Gastroesophageal sphincter (tissue), 4 donors: ENCODE results near the gene CD9. TPM values are rescaled to one million over a fixed set of nuclear protein-coding genes. Genes with fewer than 3 reads are reported as not detected.

Source experiments
- ATAC-seq: fragments of 150-250 bp; one replicate; pipeline ENCODE4 v1.9.1; 2016; ENCODE audit warnings: mild to moderate bottlenecking, moderate library complexity
- H3K27ac ChIP-seq, 4 donors: fragments of 200-600 bp; sonication (generic) in 3 of 4; 1 replicate in 3 of 4; 2 replicates in 1 of 4; pipeline ENCODE4 v1.5.1; 2016 to 2019
- H3K27me3 ChIP-seq: fragments of 200-600 bp; sonication (generic); one replicate; pipeline ENCODE4 v1.5.1; 2019
- H3K36me3 ChIP-seq, 2 donors: fragments of 200-600 bp; sonication (generic); one replicate each; pipeline ENCODE4 v1.5.1; 2019; ENCODE audit warnings: control low read depth in 1 of 2
- H3K4me1 ChIP-seq, 3 donors: fragments of 200-600 bp; sonication (generic); 1 replicate in 2 of 3; 2 replicates in 1 of 3; pipeline ENCODE4 v1.5.1; 2016 to 2019; ENCODE audit warnings: control low read depth in 2 of 3
- H3K4me3 ChIP-seq, 2 donors: fragments of 200-600 bp; sonication (generic); one replicate each; pipeline ENCODE4 v1.5.1; 2019; ENCODE audit warnings: mild to moderate bottlenecking in 1 of 2, moderate library complexity in 1 of 2
- H3K9me3 ChIP-seq, 3 donors: fragments of 200-600 bp; sonication (generic); one replicate each; pipeline ENCODE4 v1.5.1; 2017 to 2019; ENCODE audit warnings: control low read depth in 2 of 3
- CTCF ChIP-seq, 4 experiments: fragments of 200-600 bp in 2 of 4; fragments of 450-650 bp in 2 of 4; sonication (generic) in 1 of 4; IDR thresholded peaks; one replicate each; pipeline ENCODE4 v1.5.1; 2017 to 2019; ENCODE audit warnings: antibody characterized with exemption in 4 of 4, mild to moderate bottlenecking in 2 of 4, moderate library complexity in 2 of 4
- EP300 ChIP-seq: sonication (generic); formaldehyde crosslinking; IDR thresholded peaks from one replicate; pipeline ENCODE4 v1.6.1; 2017; ENCODE audit warnings: antibody characterized with exemption, mild to moderate bottlenecking
- POLR2A ChIP-seq, 2 donors: fragments of 450-650 bp; IDR thresholded peaks; one replicate each; pipeline ENCODE4 v1.6.1; 2017; ENCODE audit warnings: antibody characterized with exemption in 2 of 2, mild to moderate bottlenecking in 2 of 2, moderate library complexity in 1 of 2
- POLR2AphosphoS5 ChIP-seq: sonication (generic); formaldehyde crosslinking; IDR thresholded peaks from one replicate; pipeline ENCODE4 v1.6.1; 2017; ENCODE audit warnings: antibody characterized with exemption
- WGBS, 2 donors: methylation state at CpG; one replicate each; pipeline ENCODE4 v1.1.5; 2018; ENCODE audit warnings: low coverage in 1 of 2; 5-methylcytosine and 5-hydroxymethylcytosine counted together
- total RNA-seq, 4 donors: library from RNA; depleted of rRNA; stranded (reverse); fragments of >200 nt; gene quantifications; one replicate each; pipeline ENCODE4 v1.1.0, GENCODE V29; 2016

Gene CD9
- total RNA-seq, 4 donors from 2014 or later = 379 to 558 (median 468) TPM

- H3K9me3 ChIP-seq = no peaks in the 10 kb centered on the region
- peaks cover 3 to 100% (median 75%) of the 10 kb centered on the region in 3 donors for H3K4me1 ChIP-seq
- TF ChIP-seq EP300 (no peak), POLR2A (IDR thresholded peaks at IDR 0.05) (no peak), POLR2AphosphoS5 (peak; percentile 5), CTCF (IDR thresholded peaks at IDR 0.05) (no peak)
- WGBS, 2 donors = 24 to 30% methylated on average over 6 to 12 of the region's 14 CpGs
- peak overlapping the region; percentile 89 to 100 (median 98) for H3K27ac ChIP-seq
- no peak overlapping the region for H3K4me3 ChIP-seq
- ATAC-seq = no peak
- H3K27me3 ChIP-seq = no peaks in the 10 kb centered on the region
- H3K36me3 ChIP-seq = peaks cover 0 to 29% of the 10 kb centered on the region in 2 donors
Measured at GRCh38 chr12:6211421-6211869, 11.2 kb downstream of the CD9 start.

- Histone ChIP-seq H3K4me3 (no peak overlapping the region), H3K4me1 (peaks cover 6 to 100% (median 73%) of the 10 kb centered on the region in 3 donors), H3K36me3 (peaks cover 0 to 29% of the 10 kb centered on the region in 2 donors), H3K27ac (peak overlapping the region; percentile 89 to 100 (median 98)), H3K9me3 (no peaks in the 10 kb centered on the region), H3K27me3 (no peaks in the 10 kb centered on the region)
- TF ChIP-seq CTCF (IDR thresholded peaks at IDR 0.05) = no peak
- TF ChIP-seq POLR2A (IDR thresholded peaks at IDR 0.05) = no peak
- no peak for TF ChIP-seq POLR2AphosphoS5
- TF ChIP-seq EP300 = no peak
- WGBS, 2 donors = 0 to 40% methylated on average over 1 of the region's 7 CpGs
- ATAC-seq = no peak
Measured at GRCh38 chr12:6212086-6212485, 11.9 kb downstream of the CD9 start.

GRCh38 chr12:6213969-6214368 lies 13.8 kb downstream of the CD9 start:
- WGBS, 2 donors = 72% methylated on average over 5 of the region's 6 CpGs; no CpG with 5 or more reads in 1 of the 2 donors
- no peak for ATAC-seq
- Histone ChIP-seq H3K4me3 (no peak overlapping the region), H3K27me3 (no peaks in the 10 kb centered on the region), H3K9me3 (no peaks in the 10 kb centered on the region), H3K27ac (peak overlapping the region; percentile 89 to 100 (median 98)), H3K4me1 (peaks cover 6 to 100% (median 66%) of the 10 kb centered on the region in 3 donors), H3K36me3 (peaks cover 0 to 24% of the 10 kb centered on the region in 2 donors)
- TF ChIP-seq POLR2A (IDR thresholded peaks at IDR 0.05) (no peak), POLR2AphosphoS5 (no peak), CTCF (IDR thresholded peaks at IDR 0.05) (no peak), EP300 (no peak)

- H3K4me3 ChIP-seq = no peak overlapping the region
- peaks cover 6 to 100% (median 67%) of the 10 kb centered on the region in 3 donors for H3K4me1 ChIP-seq
- TF ChIP-seq POLR2AphosphoS5 = no peak
- no peak for TF ChIP-seq POLR2A (IDR thresholded peaks at IDR 0.05)
- no peak for TF ChIP-seq EP300
- no peak for TF ChIP-seq CTCF (IDR thresholded peaks at IDR 0.05)
- peaks cover 0 to 21% of the 10 kb centered on the region in 2 donors for H3K36me3 ChIP-seq
- no peaks in the 10 kb centered on the region for H3K27me3 ChIP-seq
- no peak for ATAC-seq
- 33 to 45% methylated on average over 3 to 4 of the region's 7 CpGs for WGBS, 2 donors
- no peaks in the 10 kb centered on the region for H3K9me3 ChIP-seq
- H3K27ac ChIP-seq = peak overlapping the region; percentile 89 to 100 (median 98)
Measured at GRCh38 chr12:6214633-6215032, 14.4 kb downstream of the CD9 start.

GRCh38 chr12:6215120-6215807 lies 15.1 kb downstream of the CD9 start:
- TF ChIP-seq POLR2A (IDR thresholded peaks at IDR 0.05) (no peak), POLR2AphosphoS5 (no peak), EP300 (no peak), CTCF (IDR thresholded peaks at IDR 0.05) (no peak)
- Histone ChIP-seq H3K4me3 (no peak overlapping the region), H3K27me3 (no peaks in the 10 kb centered on the region), H3K36me3 (peaks cover 0 to 21% of the 10 kb centered on the region in 2 donors), H3K9me3 (no peaks in the 10 kb centered on the region), H3K4me1 (peaks cover 8 to 100% (median 70%) of the 10 kb centered on the region in 3 donors), H3K27ac (peak overlapping the region; percentile 89 to 100 (median 98))
- WGBS, 2 donors = 45 to 54% methylated on average over 2 to 5 of the region's 10 CpGs
- no peak for ATAC-seq
